MCF 10A (cell line): Measurements from ENCODE around the gene BBS1. TPM values are rescaled to one million over a fixed set of nuclear protein-coding genes. Genes with fewer than 3 reads are reported as not detected.
"Not testable (repeated sequence)": the region's sequence is repeated elsewhere in the genome, so short reads cannot be mapped to it uniquely, and the experiment has no call there.

ENCODE experiments used
- BruUV-seq: library from RNA; stranded (reverse); fragments of 400-500 nt; replicated peaks from 2 replicates; lab custom pipeline; 2021; lab: Mats Ljungman, UMichigan
- CTCF ChIA-PET: fragments of 300-600 bp; sonication (Branson Sonifier 250); formaldehyde crosslinking; extraction: SDS; loops from one replicate; lab custom pipeline; 2021; ENCODE audit warnings: antibody characterized with exemption, inconsistent platforms; lab: Yijun Ruan, JAX
- POLR2A ChIA-PET: fragments of 300-600, 350-650 bp; sonication (Branson Sonifier 250); formaldehyde crosslinking; extraction: SDS; loops from one replicate; lab custom pipeline; 2020; ENCODE audit warnings: antibody characterized with exemption, inconsistent platforms; lab: Yijun Ruan, JAX
- DNase-seq: peaks from one replicate; pipeline ENCODE4 v3.0.0-alpha.2; 2018; ENCODE audit not compliant: unreplicated experiment
- H3K27ac Mint-ChIP-seq: one replicate; pipeline ENCODE4 v1.8.0; 2022; ENCODE audit warnings: mild to moderate bottlenecking, low read depth, mixed read lengths; ENCODE audit not compliant: unreplicated experiment
- H3K27me3 Mint-ChIP-seq: one replicate; pipeline ENCODE4 v1.8.0; 2022; ENCODE audit warnings: mixed read lengths; ENCODE audit not compliant: insufficient read depth, unreplicated experiment
- H3K36me3 Mint-ChIP-seq: one replicate; pipeline ENCODE4 v1.8.0; 2022; ENCODE audit warnings: mild to moderate bottlenecking, moderate library complexity, mixed read lengths; ENCODE audit not compliant: insufficient read depth, unreplicated experiment
- H3K4me1 Mint-ChIP-seq: one replicate; pipeline ENCODE4 v1.8.0; 2022; ENCODE audit warnings: mixed read lengths; ENCODE audit not compliant: insufficient read depth, unreplicated experiment
- H3K4me3 Mint-ChIP-seq: one replicate; pipeline ENCODE4 v1.8.0; 2022; ENCODE audit warnings: mild to moderate bottlenecking, moderate library complexity, mixed read lengths; ENCODE audit not compliant: unreplicated experiment
- H3K9me3 Mint-ChIP-seq: one replicate; pipeline ENCODE4 v1.8.0; 2022; ENCODE audit warnings: mixed read lengths; ENCODE audit not compliant: unreplicated experiment
- CTCF ChIP-seq: fragments of 200-600 bp; IDR thresholded peaks from one replicate; pipeline ENCODE4 v1.8.0; 2022; ENCODE audit warnings: antibody characterized with exemption, mild to moderate bottlenecking; ENCODE audit not compliant: unreplicated experiment
- intact Hi-C: fragments of 100-400 bp; cut with micrococcal nuclease; formaldehyde crosslinking; loops from 2 replicates; pipeline ENCODE4 v1.14.1; 2022
- total RNA-seq: library from RNA; stranded (reverse); gene quantifications from 2 replicates; pipeline ENCODE4 v1.2.3, GENCODE V29; 2022

BBS1 gene
- total RNA-seq, 1 experiment from 2014 or later = 31.7 TPM

DNA sequence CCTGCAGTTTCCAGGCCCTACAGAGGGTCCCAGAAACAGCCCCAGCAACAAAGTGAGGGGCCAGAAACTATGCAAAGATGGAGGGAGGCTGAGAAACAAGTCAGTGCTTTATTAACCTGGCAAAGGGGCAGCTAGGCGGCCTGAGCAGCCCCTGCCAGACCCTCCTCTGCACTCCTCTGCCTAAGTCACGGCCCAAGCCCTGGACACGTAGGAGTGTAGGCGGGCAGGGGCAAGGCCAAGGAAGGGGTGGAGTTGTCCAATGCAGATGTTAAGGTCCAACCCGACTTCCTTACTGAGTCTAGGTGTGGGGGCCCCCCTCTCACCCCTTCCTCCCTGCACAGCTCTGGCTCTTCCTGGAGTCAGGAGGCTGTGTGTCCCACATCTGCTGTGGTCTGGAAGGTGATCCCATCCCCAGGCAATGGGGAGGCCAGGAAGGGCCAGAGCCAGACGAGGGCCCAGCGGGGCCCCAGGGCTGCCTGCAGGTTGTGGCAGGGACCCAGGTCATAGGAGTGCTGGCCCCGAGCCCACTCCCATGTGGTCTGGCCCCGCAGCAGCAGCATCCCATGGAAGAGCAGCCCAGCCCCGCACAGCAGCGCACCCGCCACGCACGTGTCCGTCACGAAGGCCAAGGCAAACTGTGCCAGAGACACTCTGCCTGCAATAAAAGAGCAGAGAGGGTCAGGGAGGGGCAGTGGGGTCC lies 28.9 kb downstream of the BBS1 start:
- intact Hi-C loops = no loop called here
- Mint-ChIP-seq H3K4me1 (peaks cover 27% of the 10 kb centered on the region), H3K27ac (no peak overlapping the region), H3K4me3 (no peak overlapping the region), H3K9me3 (no peaks in the 10 kb centered on the region), H3K36me3 (peaks cover 45% of the 10 kb centered on the region), H3K27me3 (no peaks in the 10 kb centered on the region)
- TF ChIP-seq CTCF = no peak
- no peak for DNase-seq
- ChIA-PET CTCF (no interaction called here), POLR2A (interaction anchor here (0.5 to 0.9 kb wide), 2 partner anchors 77 to 270 kb away, joined by 3 read pairs; partner anchors contain the start of gene RBM14)
- BruUV-seq = no TSS peak

DNA sequence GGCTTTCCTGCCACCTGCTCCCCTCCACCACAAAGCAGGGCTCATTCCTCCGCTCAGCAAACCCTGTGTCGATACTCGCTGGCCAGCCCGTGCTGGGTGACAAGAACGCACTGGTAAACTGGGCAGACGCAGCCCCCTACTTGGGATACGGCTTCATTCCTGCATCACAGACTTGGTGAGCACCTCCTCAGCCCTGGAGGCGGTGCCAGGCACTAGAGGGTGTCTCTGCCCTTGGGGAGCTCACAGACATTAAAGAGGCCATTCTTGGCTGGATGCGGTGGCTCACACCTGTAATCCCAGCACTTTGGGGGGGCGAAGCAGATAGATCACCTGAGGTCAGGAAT lies 29.4 kb downstream of the BBS1 start:
- TF ChIP-seq CTCF = no peak
- ChIA-PET POLR2A (interaction anchor here (0.5 kb wide), 1 partner anchor 270 kb away, joined by 3 read pairs; no protein-coding TSS in a partner anchor), CTCF (no interaction called here)
- Mint-ChIP-seq H3K36me3 (peaks cover 45% of the 10 kb centered on the region), H3K9me3 (no peaks in the 10 kb centered on the region), H3K4me3 (no peak overlapping the region), H3K4me1 (peaks cover 29% of the 10 kb centered on the region), H3K27me3 (no peaks in the 10 kb centered on the region), H3K27ac (no peak overlapping the region)
- BruUV-seq = no TSS peak
- intact Hi-C loops = no loop called here
- no peak for DNase-seq

DNA sequence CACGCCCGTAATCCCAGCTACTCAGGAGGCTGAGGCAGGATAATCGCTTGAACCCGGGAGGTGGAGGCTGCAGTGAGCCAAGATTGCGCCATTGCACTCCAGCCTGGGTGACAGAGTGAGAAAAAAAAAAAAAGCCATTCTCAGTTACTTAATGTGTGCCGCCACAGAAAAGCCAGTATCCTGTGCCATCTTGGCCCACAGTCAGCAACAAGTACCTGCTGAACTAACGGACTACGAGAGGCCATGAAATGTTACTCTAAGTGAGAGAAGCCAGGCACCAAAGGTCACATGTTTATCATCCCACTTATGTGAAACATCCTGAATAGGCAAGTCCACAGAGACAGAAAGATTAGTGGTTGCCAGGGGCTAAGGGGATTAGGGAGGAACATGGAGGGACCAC lies 30.2 kb downstream of the BBS1 start:
- BruUV-seq, H3K4me3 Mint-ChIP-seq, POLR2A ChIA-PET, H3K27me3 Mint-ChIP-seq, H3K27ac Mint-ChIP-seq, CTCF ChIA-PET, H3K9me3 Mint-ChIP-seq, intact Hi-C loops, DNase-seq: not testable (repeated sequence)
- H3K4me1 Mint-ChIP-seq = peaks cover 36% of the 10 kb centered on the region
- peaks cover 42% of the 10 kb centered on the region for H3K36me3 Mint-ChIP-seq

- no peaks in the 10 kb centered on the region for H3K27me3 Mint-ChIP-seq
- H3K4me1 Mint-ChIP-seq = peaks cover 36% of the 10 kb centered on the region
- ChIA-PET POLR2A (interaction anchor here (0.7 to 1.3 kb wide), 3 partner anchors 27 to 169 kb away, joined by 3 to 4 read pairs (median 3); partner anchors contain the start of genes CTSF and MRPL11), CTCF (interaction anchor here (1.1 kb wide), 1 partner anchor 50 kb away, joined by 3 read pairs; no protein-coding TSS in a partner anchor)
- H3K27ac Mint-ChIP-seq = peak overlapping the region; percentile 40
- intact Hi-C loops = no loop called here
- BruUV-seq = no TSS peak
- no peak for TF ChIP-seq CTCF
- H3K9me3 Mint-ChIP-seq = no peaks in the 10 kb centered on the region
- H3K36me3 Mint-ChIP-seq = peaks cover 34% of the 10 kb centered on the region
- no peak overlapping the region for H3K4me3 Mint-ChIP-seq
- no peak for DNase-seq
Measured at GRCh38 chr11:66541892-66542291, 31.5 kb downstream of the BBS1 start.
